GM19467 (cell line): Measurements from ENCODE around the gene GABRA1.

Experiments used
- ATAC-seq: cut with Tn5 transposase; IDR thresholded peaks from one replicate; pipeline ENCODE4 v1.9.1; 2021; ENCODE audit warnings: mild to moderate bottlenecking, moderate library complexity; ENCODE audit not compliant: unreplicated experiment

The GABRA1 gene

DNA sequence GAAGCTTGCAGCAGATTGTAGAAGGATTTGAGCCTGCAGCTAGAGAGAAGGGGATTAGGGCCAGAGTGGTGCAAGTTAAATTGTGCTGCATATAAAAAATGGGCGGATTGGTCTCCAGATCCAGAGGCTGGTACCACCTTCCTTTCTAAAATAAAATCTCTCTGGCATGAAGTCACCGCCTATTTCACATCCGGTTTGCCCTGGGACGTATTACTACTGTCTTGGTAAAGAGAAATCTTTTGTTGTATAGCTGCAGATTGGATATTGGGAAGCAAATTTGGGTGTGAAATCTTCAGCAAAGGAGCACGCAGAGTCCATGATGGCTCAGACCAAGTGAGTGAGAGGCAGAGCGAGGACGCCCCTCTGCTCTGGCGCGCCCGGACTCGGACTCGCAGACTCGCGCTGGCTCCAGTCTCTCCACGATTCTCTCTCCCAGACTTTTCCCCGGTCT lies at the start of gene GABRA1:
GABRA1 (plus strand) TSS at position 180 of the 451 bp plus-strand sequence. CDS start 2,691 bp downstream, outside the sequence.
- no peak for ATAC-seq

DNA sequence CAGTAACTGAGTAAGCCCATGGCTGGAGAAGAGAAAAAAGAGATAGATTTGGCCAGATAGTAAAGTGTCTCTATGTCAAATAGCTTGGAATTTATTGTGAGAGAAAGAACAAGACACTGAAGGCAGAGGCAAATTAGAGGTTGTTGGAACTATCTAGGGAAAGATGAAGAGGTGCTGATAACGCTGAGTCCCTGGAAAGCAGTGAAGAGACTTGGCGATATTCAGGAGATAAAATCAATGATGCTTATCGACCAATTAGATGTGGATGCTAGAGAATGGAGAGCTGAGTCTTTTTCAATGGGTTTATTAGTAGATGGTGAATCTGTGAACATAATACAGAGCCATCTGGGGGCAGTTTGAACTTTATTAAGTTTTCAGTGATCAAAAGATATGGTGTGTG lies 48.6 kb upstream of the GABRA1 start:
- ATAC-seq: no peak

DNA sequence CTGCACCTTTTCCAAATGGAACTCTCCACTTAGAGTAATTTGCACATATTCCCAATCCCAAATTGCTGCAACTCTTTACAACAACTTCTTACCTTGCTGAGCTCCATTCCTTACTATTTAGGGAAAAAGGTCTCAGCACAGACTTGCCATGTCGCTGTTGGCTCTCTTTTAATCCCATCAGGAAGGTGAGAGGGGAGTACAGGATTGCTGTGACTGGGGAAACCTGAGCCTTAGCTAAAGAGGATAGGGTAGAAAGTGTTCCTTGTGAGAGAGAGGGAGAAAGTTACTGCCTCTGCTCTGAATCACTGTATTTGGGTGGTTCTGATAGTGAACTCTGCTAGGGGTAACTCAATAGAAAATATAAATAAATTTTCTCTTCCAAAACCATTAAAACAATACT lies 43.7 kb upstream of the GABRA1 start:
- no peak for ATAC-seq

DNA sequence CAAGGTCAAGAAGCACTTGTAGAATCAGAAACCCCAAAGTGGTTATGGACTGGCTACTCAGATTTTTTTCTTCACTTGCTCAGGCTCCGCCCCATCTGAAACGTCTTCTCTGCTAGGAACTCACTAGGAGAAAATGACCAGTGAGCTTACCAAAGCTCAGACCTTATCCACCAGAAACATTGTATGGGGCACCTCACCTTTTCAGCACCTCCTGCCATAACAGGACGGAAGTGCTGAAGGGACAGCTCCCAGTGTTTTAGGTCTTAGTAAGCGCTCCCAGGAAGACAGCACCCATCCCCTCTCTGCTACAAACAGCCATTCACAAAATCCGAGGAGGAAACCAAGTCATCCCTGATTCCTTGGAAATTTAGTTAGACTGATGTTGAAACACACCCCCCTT lies 1.2 kb upstream of the GABRA1 start:
- ATAC-seq: no peak

DNA sequence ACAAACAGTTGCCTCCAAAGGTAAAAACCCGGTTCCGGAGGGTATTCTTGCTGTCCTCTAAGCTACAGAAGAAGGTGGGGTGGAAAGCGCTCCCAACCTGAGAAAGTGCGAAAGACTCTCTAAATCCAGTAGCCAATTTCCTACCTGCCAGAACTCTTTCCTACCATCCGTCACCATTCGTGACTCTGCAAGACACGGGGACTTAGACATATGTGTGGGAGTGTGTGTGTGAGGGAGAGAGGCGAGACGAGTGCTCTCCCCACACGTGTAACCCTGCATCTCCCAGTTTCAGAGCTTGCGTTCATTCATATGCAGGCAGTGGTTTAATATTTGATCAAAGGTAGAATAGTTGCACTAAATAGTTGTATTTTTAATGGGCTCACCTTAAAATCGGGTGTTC lies 473 bp upstream of the GABRA1 start:
- no peak for ATAC-seq

DNA sequence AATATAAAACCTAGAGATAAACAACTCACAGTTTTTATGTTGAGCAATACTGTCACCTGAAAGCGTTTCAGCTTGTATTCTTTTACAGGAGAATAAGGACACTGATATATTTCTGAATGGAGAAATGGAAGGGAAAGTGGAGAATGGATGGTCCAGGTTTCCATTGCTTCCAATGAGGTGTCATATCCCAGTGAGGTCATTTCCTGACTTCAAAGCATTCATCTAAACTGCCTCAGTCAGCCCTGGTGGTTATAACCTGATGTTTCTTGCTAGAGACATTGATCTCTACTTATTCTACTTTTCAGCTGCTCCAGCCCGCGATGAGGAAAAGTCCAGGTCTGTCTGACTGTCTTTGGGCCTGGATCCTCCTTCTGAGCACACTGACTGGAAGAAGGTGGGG lies 2.6 kb downstream of the GABRA1 start:
- no peak for ATAC-seq

DNA sequence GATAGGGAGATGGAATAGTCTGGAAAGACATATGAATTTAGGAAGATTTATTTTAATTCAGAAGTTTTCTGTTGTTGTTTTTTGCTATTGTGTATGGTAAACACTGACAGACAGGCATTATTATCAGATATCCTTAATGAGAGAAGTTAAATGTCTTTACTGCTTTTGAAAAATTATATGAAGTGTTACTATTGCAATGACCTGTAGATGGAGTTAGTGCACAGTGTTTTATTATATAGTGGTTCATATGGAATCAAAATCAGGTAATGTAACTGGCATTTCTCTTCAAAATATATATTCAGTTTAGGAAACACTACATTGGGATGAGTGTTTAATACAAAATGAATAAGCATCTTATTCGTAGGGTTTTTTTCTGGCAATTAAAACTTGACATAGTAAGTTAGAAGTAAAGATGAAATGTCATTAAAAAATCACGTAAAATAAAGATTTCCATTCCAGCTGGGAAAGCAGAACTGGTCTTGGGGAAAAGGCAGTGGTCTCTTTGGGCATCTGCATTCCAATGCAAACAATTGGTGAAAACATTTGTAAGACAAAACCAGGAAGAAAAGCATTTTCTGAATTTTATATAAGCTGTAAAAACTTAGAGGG lies 3.9 kb downstream of the GABRA1 start:
- ATAC-seq: no peak

DNA sequence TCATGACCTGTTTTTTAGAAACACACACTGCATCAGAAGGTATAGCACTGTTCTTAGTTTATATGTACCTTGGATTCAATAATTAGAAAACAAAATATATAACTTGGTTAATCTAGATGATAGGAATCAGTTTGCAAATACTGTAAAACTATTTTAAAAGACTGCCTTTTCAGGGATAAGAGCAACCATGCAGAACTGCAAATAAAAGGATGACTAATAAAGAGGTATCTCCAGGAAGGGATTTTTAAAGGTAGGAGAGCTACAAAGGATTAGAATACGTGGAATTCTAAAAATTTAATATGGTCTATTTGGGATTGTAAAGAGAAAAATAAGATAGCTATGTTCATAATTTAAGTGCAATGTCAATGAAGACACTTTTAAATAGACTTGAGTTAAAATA lies 9.4 kb downstream of the GABRA1 start:
- ATAC-seq: no peak

DNA sequence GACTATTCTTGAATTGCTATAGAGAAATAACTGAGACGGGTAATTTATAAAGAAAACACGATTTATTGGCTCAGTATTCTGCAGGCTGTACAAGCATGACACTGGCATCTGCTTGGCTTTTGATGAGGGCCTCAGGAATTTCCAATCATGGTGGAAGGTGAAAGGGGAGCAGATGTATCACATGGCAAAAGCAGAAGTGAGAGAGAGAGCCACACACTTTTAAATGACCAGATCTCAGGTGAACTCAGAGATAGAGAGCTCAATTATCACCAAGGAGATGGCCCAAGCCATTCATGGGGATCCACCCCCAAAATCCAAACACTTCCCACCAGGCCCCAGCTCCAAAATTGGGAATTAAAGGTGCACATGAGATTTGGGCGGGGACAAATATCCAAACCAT lies 15.3 kb downstream of the GABRA1 start:
- no peak for ATAC-seq

DNA sequence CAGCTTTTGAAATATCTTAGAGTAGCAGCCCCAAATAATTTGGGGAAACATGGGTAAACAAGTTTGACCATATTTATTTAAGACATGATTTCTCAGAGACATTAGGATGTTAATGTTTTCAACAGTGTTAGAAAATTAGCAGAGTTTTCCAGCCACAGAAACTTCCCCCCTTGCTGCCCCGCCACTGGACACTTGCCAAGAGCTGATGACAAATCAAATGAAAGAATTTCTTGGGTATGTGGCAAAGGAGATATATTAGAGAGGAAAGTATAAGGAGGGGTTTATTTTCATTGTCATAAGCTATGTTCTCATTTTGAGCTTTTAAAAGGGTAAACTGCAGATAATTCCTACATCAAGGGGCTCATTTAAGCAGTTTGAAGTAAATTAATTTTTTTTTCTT lies 15.9 kb downstream of the GABRA1 start:
- ATAC-seq: no peak

DNA sequence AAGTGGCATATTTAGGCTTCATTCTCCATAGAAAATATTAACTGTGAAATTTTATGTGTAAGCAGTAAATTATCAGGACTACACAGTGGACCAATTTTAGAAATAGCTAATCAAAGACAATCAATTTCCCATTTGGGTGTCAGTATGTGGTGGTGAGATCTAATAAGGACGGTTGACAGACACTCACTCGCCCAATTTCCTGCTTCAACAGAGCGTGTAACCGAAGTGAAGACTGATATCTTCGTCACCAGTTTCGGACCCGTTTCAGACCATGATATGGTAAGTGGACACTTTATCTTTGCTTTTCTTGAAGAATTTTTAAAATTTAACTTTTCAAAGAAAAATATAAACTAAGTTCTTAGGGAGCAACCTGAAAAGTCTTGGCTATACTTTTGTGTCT lies 17.6 kb downstream of the GABRA1 start:
- no peak for ATAC-seq

DNA sequence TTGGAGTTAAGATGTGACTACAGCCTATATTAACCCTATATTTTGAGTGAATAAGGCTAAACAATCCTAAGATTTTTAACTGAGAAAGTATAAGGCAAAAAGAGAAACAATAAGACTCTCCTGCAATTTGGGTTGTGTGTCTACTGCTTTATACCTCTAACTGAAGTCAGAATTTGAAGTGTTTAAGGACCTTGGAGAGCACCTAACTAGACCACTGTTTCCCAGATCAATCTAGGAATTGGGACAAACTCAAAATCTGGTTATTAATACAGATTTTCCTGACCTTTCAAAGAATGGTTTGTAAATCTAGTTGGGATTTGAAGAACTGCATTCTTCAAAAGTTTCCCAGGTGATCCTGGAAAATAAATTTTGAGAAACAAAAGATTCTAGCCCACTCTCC lies 42.1 kb downstream of the GABRA1 start:
- ATAC-seq: no peak

DNA sequence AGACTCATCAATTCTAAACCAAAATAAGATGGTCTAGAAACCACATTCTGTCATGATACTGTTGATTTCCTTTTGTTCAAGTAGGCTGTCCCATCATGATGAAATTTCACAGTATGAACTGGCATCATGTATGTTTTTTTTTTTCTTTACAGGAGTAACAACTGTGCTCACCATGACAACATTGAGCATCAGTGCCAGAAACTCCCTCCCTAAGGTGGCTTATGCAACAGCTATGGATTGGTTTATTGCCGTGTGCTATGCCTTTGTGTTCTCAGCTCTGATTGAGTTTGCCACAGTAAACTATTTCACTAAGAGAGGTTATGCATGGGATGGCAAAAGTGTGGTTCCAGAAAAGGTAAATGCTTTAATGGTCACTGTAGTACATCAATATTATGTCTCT lies 47.6 kb downstream of the GABRA1 start:
- no peak for ATAC-seq

DNA sequence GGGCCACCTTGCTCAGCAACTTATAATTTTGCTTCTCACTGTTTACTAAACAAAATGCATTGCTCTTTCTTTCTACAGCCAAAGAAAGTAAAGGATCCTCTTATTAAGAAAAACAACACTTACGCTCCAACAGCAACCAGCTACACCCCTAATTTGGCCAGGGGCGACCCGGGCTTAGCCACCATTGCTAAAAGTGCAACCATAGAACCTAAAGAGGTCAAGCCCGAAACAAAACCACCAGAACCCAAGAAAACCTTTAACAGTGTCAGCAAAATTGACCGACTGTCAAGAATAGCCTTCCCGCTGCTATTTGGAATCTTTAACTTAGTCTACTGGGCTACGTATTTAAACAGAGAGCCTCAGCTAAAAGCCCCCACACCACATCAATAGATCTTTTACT lies 49.1 kb downstream of the GABRA1 start:
- no peak for ATAC-seq

DNA sequence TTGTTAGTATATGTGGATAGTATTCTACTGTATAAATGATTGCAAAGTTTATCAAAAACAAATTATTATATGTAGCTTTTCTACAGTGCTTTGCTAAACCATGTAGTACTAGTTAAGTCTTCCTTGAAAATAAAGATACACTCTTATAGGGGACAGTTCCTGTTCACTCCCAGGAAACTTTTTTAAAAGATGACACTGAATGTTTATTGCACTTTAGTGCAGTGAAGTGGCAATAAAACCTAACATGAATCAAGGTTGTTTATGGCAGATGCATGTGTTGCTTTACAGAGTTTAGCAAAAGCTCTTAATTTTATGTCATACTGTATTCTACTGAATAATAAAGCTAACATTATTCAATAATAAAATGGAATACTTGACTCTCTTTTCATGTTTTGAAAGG lies 51.7 kb downstream of the GABRA1 start:
- no peak for ATAC-seq

DNA sequence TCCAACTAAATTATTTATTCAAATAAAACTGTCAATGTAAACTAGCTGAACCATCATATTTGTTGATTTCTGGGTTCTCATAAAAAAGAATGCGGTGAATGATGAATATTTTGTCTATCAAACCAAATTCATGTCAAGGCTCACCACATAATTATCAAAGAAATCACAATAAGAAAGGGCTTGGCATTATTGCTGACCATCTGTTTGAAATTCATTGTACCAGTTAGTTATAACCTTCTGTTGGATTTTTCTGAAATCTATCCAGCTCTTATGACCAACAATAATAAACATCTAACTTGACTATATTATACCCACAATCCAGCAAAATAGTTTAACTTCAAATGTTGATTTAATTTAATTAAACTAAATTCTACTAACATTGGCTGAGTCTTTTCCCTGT lies 53.1 kb downstream of the GABRA1 start:
- ATAC-seq: no peak

DNA sequence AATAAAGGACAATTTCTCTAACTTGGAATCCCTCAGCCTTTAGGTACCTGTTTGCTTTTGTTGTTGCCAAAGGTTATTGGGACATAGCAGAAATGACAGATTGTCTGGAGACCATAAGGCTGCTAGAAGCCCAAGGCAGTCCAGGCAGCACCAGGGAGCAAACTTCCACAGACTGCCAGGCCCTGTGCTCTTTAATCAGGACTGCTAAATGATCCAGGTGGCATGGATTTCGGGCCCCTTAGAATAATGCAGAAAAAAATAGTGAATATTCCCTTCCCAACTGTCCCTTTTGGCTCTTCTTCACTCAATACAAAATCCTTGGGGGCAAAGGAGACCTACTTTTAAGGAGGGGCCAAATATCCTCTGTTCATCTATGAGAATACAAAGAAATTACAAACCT lies 73.9 kb downstream of the GABRA1 start:
- ATAC-seq: no peak

DNA sequence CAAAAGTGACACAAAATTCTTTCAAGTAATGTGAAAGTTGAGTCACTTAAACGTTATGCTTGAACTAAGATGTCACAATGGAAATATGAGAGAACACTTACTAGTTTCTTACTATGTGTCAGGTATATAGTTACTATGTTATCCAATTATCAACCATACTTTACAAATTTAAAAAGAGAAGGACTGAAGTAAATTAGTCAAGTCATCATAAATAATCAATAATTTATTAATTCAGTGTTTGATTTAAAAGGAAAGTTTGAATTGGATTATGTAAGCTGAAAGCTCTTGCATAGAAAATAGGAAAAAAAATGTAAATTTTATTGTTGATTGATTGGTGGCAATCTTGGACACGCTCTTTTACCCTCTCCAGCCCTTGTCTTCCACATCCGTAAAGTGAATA lies 76.3 kb downstream of the GABRA1 start:
- no peak for ATAC-seq

DNA sequence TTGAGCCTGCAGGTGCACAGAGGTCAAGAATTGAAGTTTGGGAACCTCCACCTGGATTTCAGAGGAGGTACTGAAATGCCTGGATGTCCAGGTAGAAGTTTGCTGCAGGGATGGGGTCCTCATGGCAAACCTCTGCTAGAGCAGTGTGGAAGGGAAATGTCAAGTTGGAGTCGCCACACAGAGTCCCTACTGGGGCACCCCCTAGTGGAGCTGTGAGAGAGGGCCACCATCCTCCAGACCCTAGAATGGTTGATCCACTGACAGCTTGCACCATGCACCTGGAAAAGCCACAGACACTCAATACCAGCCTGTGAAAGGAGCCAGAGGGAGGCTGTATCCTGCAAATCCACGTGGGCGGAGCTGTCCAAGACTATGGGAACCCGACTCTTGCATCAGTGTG lies 78.0 kb downstream of the GABRA1 start:
- ATAC-seq: no peak

DNA sequence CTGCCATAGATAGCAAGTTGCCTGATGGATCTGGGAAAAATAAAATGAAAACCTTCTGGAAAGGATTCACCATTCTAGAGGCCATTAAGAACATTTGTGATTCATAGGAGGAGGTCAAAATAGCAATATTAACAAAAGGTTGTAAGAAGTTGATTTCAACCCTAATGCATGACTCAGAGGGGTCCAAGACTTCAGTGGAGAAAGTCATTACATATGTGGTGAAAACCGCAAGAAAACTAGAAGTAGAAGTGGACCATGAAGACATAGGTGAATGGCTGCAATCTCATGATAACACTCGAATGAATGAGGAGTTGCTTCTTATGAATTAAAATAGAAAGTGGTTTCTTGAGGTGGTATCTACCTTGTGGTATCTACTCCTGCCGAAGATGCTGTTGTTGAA lies 86.6 kb downstream of the GABRA1 start:
- ATAC-seq: no peak

DNA sequence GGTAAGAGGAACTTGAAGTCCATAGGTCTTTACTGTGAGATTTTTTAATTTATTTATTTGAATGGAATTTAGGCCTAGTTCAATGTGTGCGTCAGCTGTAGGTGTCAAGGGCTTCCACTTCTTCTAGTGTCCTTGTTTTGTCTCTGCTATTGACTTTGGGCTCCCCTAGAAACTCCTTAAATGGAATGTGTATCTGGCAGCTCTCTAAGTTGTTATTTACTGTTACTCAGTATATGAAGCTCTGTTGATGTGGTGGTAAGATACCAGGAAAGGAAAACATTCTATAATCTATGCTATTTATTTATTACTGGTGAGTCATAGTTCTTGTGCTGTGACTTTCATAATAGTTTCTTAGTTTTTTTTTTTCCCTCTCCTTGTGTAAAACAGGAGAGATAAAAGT lies 97.1 kb downstream of the GABRA1 start:
- ATAC-seq: no peak

DNA sequence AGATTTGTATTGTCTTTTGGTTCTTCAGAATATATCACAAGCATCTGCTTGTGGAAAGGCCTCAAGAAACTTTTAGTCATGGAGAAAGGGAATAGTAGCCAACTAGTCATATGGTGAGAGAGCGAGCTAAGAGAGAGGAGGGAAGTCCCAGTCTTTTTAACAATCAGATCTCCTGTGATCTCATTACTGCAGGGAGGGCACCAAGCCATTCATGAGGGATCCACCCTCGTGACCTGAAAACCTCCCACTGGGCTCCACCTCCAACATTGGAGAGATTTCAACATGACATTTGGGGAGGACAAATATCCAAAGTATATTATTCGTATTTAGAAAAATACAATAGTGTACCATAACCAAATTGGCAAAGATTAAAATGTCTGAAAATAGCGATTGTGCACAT lies 99.0 kb downstream of the GABRA1 start:
- no peak for ATAC-seq
